ENCODE results near the gene HIVEP3. TPM values are rescaled to one million over a fixed set of nuclear protein-coding genes. Genes with fewer than 3 reads are reported as not detected.

Gene HIVEP3
- polyA plus RNA-seq, 6 donors from 2014 or later = 0.83 to 2.1 (median 1.3) TPM

DNA sequence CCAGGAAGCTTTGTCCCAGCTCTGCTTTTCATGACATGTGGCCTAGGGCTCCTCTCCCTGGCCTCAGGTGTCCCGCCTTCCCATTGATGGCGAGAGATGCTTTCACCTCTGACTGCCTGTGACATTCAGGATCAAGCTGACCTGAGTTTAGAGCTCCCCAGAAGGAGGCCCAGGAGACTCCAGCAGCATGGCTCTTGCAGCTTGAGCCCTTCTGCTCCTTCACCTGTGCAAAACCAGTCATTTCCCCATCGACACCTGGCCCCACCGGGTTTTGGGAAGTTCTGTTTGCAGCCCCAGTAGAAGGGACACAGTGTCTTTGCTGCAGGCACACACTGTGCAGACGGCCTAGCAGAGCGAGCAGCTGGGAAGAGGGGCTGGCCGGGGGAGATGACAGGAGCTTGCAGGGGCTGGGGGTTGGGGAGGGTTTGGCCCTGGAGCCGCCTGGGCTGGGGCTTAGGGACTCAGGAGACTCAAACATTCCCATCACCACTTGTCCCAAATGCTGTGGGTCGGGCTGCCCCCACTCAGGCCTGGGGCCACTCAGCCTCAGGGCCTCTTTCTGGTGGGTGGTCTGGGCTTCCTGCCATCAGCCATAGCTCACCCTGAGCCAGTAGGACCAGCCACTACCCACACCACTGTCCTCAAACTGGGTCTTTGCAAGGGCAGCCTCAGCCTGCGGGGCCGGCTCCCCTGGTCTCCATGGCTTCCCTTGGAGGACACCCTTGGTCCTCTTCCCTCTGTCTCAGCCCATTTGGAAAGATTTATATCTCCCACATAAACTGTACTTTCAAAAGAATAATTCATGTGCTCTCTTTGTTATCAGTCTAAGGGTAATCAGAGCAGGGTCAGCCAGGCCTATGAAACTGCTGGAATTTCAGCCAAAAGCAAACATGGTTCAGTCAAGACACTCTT lies 430.4 kb downstream of the HIVEP3 start:
- H3K36me3 Mint-ChIP-seq = peaks cover 0 to 11% of the 10 kb centered on the region in 2 donors
- ATAC-seq (ENCODE audit: low read depth in 2 of 2) (no peak), DNase-seq (no peak)
- H3K27ac Mint-ChIP-seq = no peak overlapping the region
- H3K9me3 Mint-ChIP-seq = peaks cover 0 to 9% (median 0%) of the 10 kb centered on the region in 7 donors
- H3K4me1 Mint-ChIP-seq = peaks cover 6 to 13% (median 13%) of the 10 kb centered on the region in 3 donors
- no peak overlapping the region for H3K4me3 Mint-ChIP-seq
- peaks cover 18 to 57% (median 37%) of the 10 kb centered on the region in 3 donors for H3K27me3 Mint-ChIP-seq

DNA sequence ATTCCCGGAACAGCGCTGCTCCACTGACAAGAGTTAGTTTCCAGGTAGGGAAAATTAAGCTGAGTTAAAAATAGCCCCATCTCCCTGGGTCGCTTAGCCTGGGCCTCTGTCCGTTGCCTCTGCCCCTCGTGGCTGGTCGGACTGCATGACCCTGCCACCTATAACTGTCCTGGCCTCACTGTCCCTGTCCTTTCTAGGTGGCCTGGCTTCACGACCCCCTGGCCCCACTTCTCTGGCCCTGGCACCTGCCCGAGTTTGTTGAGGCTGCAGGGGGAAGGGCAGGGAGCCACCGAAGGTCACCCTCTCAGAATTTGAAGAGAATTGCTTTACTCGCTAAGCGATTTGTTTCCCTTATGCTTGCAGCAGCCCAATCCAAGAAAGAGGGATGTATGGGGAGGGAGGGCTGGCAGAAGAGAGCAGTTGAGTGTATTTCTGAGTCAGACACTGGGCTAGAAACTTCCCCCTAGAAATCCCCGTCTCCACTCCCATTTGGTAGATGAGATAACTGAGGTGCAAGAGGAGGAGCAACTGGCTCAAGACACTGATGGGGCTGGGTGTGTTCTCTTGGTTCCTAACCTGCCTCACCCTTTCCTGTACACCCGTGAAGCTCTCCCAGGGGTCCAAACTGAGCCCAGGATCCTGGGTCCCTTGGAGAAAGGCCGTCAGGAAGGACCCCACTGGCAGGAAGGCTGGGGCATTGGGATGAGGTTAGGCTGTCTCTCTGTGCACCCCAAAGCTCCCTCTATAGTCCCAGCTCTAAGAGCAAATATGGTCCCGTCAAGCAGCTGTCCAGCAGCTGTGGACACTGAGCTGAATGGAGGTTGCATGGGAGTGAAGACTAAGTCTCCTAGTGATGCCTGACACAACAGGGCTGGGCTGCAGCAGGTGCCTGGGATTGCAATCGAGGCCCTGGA lies 431.3 kb downstream of the HIVEP3 start:
- peaks cover 22 to 55% (median 37%) of the 10 kb centered on the region in 3 donors for H3K27me3 Mint-ChIP-seq
- peaks cover 0 to 11% of the 10 kb centered on the region in 2 donors for H3K36me3 Mint-ChIP-seq
- H3K9me3 Mint-ChIP-seq = peaks cover 0 to 9% (median 0%) of the 10 kb centered on the region in 7 donors
- H3K4me3 Mint-ChIP-seq = peak overlapping the region in 1 of 8 donors; percentile 30
- no peak overlapping the region for H3K27ac Mint-ChIP-seq
- DNase-seq (no peak), ATAC-seq (ENCODE audit: low read depth in 2 of 2) (no peak)
- H3K4me1 Mint-ChIP-seq = peaks cover 6 to 13% (median 13%) of the 10 kb centered on the region in 3 donors

DNA sequence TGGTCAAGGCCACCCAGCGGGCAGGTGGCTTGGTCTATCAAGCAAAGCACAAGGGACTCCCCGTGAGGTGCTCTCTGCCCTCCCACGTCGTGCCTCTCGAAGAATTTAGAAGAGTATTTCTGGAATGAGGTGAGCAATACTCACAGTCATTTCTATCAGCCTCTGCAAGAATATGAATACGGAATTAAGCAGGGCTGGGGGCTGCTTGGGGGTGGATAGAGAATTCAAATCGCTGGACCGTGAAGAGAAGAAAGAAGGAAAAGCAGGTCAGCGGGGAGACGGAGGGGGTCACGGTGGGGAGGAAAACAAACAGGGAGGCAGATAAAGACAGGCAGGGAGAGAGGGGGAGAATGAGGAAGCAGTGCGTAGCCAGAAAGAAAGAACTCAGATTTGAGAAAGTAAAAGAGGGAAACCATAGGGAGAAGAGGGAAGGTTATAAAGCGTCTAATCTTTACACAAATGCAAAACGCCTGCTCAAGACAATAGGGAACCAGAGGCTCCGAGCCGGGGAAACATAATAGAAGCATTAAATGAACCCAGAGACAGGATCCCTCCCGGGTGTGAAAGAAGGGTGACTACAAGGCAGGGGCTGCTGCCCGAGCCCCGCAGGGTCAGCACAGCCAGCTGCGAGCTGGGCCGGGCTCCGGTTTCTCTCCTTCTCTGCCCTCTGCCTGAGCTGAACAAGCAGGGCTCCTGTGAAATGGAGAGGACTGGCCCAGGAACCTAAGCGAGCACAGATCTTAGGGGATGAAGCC lies 432.2 kb downstream of the HIVEP3 start:
- peaks cover 0 to 11% of the 10 kb centered on the region in 2 donors for H3K36me3 Mint-ChIP-seq
- H3K27ac Mint-ChIP-seq = peak overlapping the region in 2 of 6 donors; percentile 16 to 17
- no peak for ATAC-seq (ENCODE audit: low read depth in 2 of 2)
- peak overlapping the region in 2 of 8 donors; percentile 3 to 7 for H3K4me3 Mint-ChIP-seq
- peaks cover 22 to 48% (median 37%) of the 10 kb centered on the region in 3 donors for H3K27me3 Mint-ChIP-seq
- peaks cover 6 to 13% (median 13%) of the 10 kb centered on the region in 3 donors for H3K4me1 Mint-ChIP-seq
- peaks cover 0 to 9% (median 0%) of the 10 kb centered on the region in 7 donors for H3K9me3 Mint-ChIP-seq
- no peak for DNase-seq

DNA sequence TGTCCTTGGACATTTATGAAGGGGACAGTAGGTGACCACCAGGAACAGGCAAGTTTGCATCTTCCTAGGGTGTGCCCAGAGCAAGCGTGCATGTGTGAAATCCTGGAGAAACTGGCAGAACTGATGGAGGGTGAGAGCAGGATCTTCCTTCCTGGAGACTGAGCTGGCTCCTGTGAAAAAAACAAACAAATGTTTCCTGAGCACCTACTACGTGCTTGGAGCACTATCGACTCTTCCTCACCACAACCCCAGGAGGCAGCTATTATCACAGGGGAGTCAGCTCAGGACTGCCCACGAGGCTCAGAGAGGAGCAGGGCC lies 432.7 kb downstream of the HIVEP3 start:
- peaks cover 6 to 13% (median 13%) of the 10 kb centered on the region in 3 donors for H3K4me1 Mint-ChIP-seq
- H3K27ac Mint-ChIP-seq = peak overlapping the region in 1 of 6 donors; percentile 17
- no peak for DNase-seq
- H3K9me3 Mint-ChIP-seq = peaks cover 0 to 9% (median 0%) of the 10 kb centered on the region in 7 donors
- peak overlapping the region in 1 of 8 donors; percentile 7 for H3K4me3 Mint-ChIP-seq
- peaks cover 22 to 48% (median 37%) of the 10 kb centered on the region in 3 donors for H3K27me3 Mint-ChIP-seq
- ATAC-seq (ENCODE audit: low read depth in 2 of 2) = no peak
- H3K36me3 Mint-ChIP-seq = peaks cover 0 to 11% of the 10 kb centered on the region in 2 donors

DNA sequence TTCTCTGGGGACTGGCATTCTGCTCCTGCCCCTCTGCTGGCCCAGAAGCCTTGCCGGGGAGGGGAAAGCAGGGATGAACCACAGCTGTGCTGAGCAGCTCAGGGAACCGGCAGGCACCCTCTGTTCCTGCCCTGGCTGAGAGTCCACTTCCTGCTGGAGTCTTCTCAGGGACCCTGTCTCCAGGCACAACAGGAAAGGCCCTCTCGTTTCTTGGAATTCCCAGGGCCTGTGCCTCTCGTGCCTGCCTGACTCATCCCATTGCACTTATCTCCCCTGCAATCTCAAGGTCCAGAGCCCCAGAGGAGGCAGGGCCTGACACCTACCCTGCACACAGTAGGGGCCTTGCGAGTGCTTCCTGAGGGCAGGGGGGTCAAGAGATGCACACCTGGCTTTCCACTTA lies 433.1 kb downstream of the HIVEP3 start:
- DNase-seq = no peak
- no peak for ATAC-seq (ENCODE audit: low read depth in 2 of 2)
- Mint-ChIP-seq H3K27ac (no peak overlapping the region), H3K4me3 (no peak overlapping the region), H3K36me3 (peaks cover 0 to 11% of the 10 kb centered on the region in 2 donors), H3K4me1 (peaks cover 6 to 13% (median 13%) of the 10 kb centered on the region in 3 donors), H3K27me3 (peaks cover 22 to 48% (median 37%) of the 10 kb centered on the region in 3 donors), H3K9me3 (peaks cover 0 to 9% (median 0%) of the 10 kb centered on the region in 7 donors)

DNA sequence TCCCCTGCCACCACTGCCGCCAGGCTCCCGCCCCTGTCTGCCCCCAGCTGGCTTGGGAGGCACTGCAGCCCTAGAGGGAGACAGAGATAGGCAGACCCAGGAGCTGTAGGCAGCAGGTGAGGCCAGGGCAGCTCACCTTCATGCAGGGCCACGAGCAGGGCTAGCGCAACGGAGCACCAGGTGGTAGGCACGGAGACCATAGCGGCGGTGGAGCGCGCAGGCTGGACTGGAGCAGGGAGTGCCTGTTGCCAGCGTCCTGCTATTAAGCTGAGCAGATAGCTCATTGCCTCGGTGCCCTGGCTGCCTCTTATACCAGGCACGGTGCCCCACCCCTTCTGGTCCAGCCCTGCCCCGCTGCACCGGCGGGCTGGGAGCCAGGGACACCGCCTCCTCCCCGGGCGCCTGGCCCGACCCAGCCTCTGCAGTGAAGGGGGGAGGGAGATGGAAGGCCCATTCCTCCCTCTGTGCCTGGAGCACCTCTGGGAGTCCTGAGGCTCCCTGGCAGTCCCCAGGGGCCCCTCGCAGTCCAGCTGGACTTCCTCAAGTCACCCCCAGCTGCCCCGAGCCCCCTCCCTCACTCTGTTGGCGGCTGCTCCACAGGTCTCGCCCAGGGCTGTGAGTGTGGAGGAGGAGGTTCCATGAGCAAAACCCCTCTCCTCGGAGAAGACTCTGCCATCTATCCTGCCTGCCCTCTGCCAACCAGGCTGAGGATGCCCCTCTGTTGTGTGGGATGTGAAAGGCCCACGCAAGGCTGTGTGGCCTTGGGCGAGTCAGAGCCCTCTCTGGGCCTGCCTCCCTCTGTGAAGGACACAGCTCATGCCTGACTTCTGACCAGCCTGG lies 434.1 kb downstream of the HIVEP3 start, which contains the start of gene EDN2:
Gene EDN2 (minus strand): TSS at position 282 of the 840 bp plus-strand sequence. CDS start 82 bp downstream, at position 200.
- Mint-ChIP-seq H3K27me3 (peaks cover 17 to 43% (median 31%) of the 10 kb centered on the region in 3 donors), H3K27ac (no peak within 1 kb of the TSS), H3K4me1 (peaks cover 6 to 13% (median 13%) of the 10 kb centered on the region in 3 donors), H3K36me3 (peaks cover 0 to 5% of the 10 kb centered on the region in 2 donors), H3K9me3 (peaks cover 0 to 4% (median 0%) of the 10 kb centered on the region in 7 donors), H3K4me3 (peak within 1 kb of the TSS in 1 of 8 donors; percentile 66)
- ATAC-seq (ENCODE audit: low read depth in 2 of 2) (peak in 1 of 2 donors; percentile 23), DNase-seq (no peak)

DNA sequence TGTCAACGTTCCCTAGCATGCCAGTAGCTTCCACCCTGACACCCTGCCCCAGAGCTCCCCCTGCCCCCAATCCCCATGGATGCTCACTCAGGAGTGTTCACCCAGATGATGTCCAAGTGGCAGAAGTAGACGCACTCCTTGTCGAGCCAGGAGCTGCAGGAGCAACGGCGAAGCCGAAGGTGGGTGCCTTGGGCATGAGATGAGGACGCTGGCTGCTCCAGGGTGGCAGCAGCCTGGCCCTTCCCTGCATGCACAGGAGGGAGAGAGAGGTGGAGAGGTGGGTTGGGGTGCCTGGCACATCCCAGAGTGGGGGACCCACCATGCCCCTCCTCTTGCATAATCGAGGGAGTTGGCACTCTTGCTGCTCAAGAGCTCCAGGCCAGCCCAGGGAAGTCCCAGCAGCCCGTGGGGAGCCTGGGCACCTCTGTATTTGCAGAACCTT lies 434.7 kb downstream of the HIVEP3 start:
- H3K9me3 Mint-ChIP-seq = no peaks in the 10 kb centered on the region
- H3K4me3 Mint-ChIP-seq = no peak overlapping the region
- ATAC-seq (ENCODE audit: low read depth in 2 of 2) (no peak), DNase-seq (no peak)
- no peak overlapping the region for H3K27ac Mint-ChIP-seq
- peaks cover 6 to 13% (median 13%) of the 10 kb centered on the region in 3 donors for H3K4me1 Mint-ChIP-seq
- no peaks in the 10 kb centered on the region for H3K36me3 Mint-ChIP-seq
- peaks cover 12 to 37% (median 24%) of the 10 kb centered on the region in 3 donors for H3K27me3 Mint-ChIP-seq

DNA sequence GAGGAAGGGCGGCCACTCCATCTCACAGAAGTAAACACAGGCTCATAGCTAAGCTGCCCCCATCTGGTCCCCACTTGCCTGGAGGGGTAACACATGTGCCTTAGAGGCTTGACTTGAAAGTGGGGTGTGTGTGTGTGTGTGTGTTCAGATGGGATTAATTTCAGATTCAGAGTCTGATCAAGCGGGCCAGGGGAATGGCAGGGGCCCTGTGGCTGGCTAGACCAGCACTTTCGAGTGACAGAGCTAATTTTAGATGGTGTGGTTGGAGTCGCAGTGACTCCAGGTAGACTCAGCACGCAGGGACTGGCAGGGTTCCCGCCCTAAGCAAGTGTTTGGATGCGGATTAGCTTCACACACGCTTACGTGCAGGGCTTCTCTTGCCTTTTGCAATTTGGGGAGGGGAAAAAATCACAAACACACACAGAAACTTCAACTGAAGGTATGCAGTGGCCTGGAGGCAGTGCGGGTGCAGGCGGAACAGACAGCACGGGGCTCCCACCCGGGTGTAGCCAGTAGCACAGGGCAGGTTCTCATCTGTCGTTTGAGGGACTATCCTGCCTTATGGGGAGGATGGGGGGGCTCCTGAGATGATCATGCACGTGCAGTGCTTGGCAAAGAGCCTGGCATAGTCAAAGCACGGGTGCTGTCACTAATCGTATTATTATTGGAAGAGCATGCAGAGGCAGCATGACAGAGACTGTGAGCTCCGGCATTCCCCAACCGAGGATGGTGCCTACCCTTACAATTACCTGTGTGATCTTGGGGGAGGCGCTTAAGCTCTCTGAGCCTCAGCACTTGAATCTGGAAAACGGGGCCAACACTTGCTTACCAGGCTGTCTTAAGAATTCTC lies 435.5 kb downstream of the HIVEP3 start:
- DNase-seq (no peak), ATAC-seq (ENCODE audit: low read depth in 2 of 2) (no peak)
- Mint-ChIP-seq H3K27me3 (peaks cover 12 to 31% (median 17%) of the 10 kb centered on the region in 3 donors), H3K36me3 (no peaks in the 10 kb centered on the region), H3K27ac (no peak overlapping the region), H3K4me3 (peak overlapping the region in 1 of 8 donors; percentile 76), H3K4me1 (peaks cover 6 to 13% (median 13%) of the 10 kb centered on the region in 3 donors), H3K9me3 (no peaks in the 10 kb centered on the region)

DNA sequence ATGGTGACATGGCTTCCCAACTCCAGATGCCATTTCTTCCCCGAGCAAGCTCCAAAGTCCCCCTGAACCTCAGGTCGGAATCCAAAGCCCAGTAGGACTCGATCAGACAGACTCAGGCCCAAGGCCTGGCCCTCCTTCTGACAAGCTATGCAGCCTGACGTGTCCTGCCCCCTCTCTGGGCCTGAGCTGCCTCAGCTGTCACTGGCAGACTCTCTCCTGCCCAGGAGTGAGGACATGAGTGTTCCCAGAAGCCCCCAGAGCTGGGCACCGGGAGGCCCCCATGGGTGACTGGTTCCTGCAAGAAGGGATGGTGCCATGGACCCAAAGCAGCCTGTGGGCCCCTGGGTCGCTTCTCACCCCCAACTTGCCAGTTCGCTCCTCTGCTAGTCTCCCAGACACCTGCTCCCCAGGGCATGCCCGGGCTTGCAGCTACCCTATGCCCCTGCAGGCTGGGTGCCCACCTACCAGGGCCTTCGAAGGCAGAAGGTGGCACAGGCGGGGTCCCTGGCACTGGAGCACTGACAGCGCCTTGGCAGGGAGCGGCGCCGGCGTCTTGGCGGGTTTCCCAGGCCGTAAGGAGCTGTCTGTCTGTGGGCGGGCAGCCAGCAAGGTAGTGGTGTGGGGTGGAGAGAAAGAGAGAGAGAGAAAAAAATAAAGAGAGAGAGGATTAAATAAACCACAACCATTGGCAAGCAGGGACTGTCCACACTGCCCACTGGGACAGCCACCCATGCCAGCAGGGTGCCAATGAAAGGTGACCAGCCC lies 436.5 kb downstream of the HIVEP3 start:
- no peaks in the 10 kb centered on the region for H3K9me3 Mint-ChIP-seq
- no peak for DNase-seq
- ATAC-seq (ENCODE audit: low read depth in 2 of 2) = no peak
- peaks cover 12 to 29% (median 12%) of the 10 kb centered on the region in 3 donors for H3K27me3 Mint-ChIP-seq
- H3K4me3 Mint-ChIP-seq = peak overlapping the region in 1 of 8 donors; percentile 53
- peaks cover 6 to 11% (median 8%) of the 10 kb centered on the region in 3 donors for H3K4me1 Mint-ChIP-seq
- H3K27ac Mint-ChIP-seq = no peak overlapping the region
- H3K36me3 Mint-ChIP-seq = no peaks in the 10 kb centered on the region

DNA sequence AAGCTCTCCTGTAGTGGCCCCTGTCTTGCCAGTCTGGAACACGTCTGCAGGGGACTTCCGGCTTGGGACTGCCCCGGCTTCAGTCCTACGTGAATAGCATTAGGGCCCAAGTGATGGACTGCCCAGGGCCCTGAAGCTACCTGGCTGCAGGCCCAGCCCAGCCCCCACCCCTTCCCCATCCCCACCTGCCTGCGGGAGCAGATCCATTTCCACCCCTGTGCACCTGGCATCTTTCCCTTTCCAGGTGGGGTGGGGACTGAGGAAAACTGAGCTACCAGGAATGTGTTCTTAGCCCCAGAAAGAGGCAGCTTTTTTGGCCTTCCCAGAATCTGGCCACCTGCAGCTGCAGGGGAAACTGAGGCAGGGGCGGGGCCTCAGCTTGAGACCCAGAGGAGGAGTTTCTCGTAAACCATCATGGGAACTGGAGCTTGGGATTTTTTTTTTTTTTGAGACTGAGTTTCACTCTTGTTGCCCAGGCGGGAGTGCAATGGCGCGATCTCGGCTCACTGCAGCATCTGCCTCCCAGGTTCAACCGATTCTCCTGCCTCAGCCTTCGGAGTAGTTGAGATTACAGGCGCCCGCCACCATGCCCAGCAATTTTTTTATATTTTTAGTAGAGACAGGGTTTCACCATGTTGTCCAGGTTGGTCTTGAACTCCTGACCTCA lies 437.5 kb downstream of the HIVEP3 start:
- Mint-ChIP-seq H3K36me3 (no peaks in the 10 kb centered on the region), H3K4me1 (peaks cover 0 to 2% (median under 1%) of the 10 kb centered on the region in 3 donors), H3K27ac (no peak overlapping the region), H3K9me3 (no peaks in the 10 kb centered on the region), H3K27me3 (peaks cover 5 to 20% (median 6%) of the 10 kb centered on the region in 3 donors), H3K4me3 (no peak overlapping the region)
- ATAC-seq (ENCODE audit: low read depth in 2 of 2) (no peak), DNase-seq (no peak)
